ENCODE data around the gene LYSET. TPM values are rescaled to one million over a fixed set of nuclear protein-coding genes. Genes with fewer than 3 reads are reported as not detected.

The LYSET gene
- polyA plus RNA-seq, 2 of the 4 experiments (the other 2 are of a cell fraction) = 29.9 to 37.0 TPM

DNA sequence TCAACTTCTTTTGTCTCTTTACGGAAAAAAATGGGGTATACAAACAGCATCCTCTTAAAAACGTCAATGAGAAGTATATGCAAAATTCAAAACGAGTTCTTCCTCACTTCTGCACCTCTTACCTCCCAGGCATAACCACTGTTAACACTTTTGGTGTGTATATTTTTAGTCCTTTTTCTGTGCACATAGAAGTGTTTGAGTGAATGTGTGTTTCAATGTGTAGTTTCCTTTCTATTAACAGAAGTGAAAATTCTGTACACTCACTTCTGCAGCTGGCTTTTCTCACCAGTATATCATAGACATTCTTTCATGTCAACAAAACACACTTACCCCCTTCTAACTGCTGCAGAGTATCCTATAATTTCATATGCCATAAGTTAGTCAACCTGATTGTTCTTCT is 27.3 kb downstream of the LYSET start:
- CTCF ChIA-PET = interaction anchor here (0.8 to 1.4 kb wide), 2 partner anchors 28 to 99 kb away, joined by 3 read pairs; partner anchors contain the start of genes LYSET and MOAP1

DNA sequence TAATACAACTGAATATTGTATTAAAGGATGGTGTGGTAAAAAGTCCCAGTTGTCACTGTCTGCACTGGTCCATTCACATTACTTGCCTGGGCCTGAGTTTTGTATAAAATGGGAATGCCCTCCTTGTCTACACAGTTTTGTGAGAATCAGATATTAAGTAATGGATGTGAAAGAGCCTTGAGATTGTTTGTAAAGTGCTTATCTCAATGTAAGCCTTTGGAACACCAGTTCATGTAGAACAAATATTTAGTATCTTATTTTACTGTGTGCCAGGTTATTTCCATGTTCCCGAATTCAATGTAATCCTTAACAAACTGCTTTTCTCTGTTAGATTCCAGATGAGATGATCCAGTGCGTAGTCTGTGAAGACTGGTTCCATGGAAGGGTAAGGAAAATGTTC is 29.5 kb downstream of the LYSET start:
- no peak overlapping the region for H3K4me3 ChIP-seq
- no peaks in the 10 kb centered on the region for H3K9me3 ChIP-seq
- 88% methylated on average over 2 of the region's 2 CpGs for WGBS (ENCODE audit: missing lambda C conversion rate)
- ATAC-seq (no peak), FAIRE-seq (no peak), DNase-seq (ENCODE audit: low read depth in 1 of 2, low spot score in 1 of 2) (no peak)
- ChIA-PET CTCF (no interaction called here), POLR2A (no interaction called here)
- H3K27ac ChIP-seq = no peak overlapping the region
- H3K4me1 ChIP-seq = no peaks in the 10 kb centered on the region
- no peak overlapping the region for H3K4me2 ChIP-seq
- TF ChIP-seq, protein P1, sequence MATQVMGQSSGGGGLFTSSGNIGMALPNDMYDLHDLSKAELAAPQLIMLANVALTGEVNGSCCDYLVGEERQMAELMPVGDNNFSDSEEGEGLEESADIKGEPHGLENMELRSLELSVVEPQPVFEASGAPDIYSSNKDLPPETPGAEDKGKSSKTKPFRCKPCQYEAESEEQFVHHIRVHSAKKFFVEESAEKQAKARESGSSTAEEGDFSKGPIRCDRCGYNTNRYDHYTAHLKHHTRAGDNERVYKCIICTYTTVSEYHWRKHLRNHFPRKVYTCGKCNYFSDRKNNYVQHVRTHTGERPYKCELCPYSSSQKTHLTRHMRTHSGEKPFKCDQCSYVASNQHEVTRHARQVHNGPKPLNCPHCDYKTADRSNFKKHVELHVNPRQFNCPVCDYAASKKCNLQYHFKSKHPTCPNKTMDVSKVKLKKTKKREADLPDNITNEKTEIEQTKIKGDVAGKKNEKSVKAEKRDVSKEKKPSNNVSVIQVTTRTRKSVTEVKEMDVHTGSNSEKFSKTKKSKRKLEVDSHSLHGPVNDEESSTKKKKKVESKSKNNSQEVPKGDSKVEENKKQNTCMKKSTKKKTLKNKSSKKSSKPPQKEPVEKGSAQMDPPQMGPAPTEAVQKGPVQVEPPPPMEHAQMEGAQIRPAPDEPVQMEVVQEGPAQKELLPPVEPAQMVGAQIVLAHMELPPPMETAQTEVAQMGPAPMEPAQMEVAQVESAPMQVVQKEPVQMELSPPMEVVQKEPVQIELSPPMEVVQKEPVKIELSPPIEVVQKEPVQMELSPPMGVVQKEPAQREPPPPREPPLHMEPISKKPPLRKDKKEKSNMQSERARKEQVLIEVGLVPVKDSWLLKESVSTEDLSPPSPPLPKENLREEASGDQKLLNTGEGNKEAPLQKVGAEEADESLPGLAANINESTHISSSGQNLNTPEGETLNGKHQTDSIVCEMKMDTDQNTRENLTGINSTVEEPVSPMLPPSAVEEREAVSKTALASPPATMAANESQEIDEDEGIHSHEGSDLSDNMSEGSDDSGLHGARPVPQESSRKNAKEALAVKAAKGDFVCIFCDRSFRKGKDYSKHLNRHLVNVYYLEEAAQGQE (IDR thresholded peaks at IDR 0.05) = no peak
- TF ChIP-seq JUNB (IDR thresholded peaks at IDR 0.05) = no peak
- TF ChIP-seq ZNF302 (CRISPR knock-in tag; IDR thresholded peaks at IDR 0.05) = no peak
- no peak for TF ChIP-seq FOXS1 (CRISPR knock-in tag; IDR thresholded peaks at IDR 0.05)
- TF ChIP-seq HEYL (CRISPR knock-in tag; IDR thresholded peaks at IDR 0.05) = no peak
- TF ChIP-seq, protein P2, sequence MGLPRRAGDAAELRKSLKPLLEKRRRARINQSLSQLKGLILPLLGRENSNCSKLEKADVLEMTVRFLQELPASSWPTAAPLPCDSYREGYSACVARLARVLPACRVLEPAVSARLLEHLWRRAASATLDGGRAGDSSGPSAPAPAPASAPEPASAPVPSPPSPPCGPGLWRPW (IDR thresholded peaks at IDR 0.05) = no peak
- no peak for TF ChIP-seq CHD2 (IDR thresholded peaks at IDR 0.05; ENCODE audit: low read length, partially characterized antibody)
- no peak for TF ChIP-seq JUN (IDR thresholded peaks at IDR 0.05)
- TF ChIP-seq RCOR1 (IDR thresholded peaks at IDR 0.05; ENCODE audit: low read depth, low read length) = no peak
- no peak for TF ChIP-seq HDAC2 (IDR thresholded peaks at IDR 0.05)
- no peak for TF ChIP-seq BHLHE40 (IDR thresholded peaks at IDR 0.05; ENCODE audit: low read depth, low read length)
- no peak for TF ChIP-seq EHMT2 (IDR thresholded peaks at IDR 0.05; ENCODE audit: low read depth)
- no peak for TF ChIP-seq CBX8 (IDR thresholded peaks at IDR 0.05)

More for the DNA sequence above, 27.3 kb downstream of the LYSET start:
- no peak for DNase-seq (ENCODE audit: low read depth in 1 of 2, low spot score in 1 of 2)
- no peak for FAIRE-seq
- Histone ChIP-seq H3K4me3 (no peak overlapping the region), H3K4me2 (no peak overlapping the region), H3K27ac (no peak overlapping the region), H3K9me3 (no peaks in the 10 kb centered on the region), H3K4me1 (peaks cover 16% of the 10 kb centered on the region)
- no peak for ATAC-seq
- 74% methylated on average over 3 of the region's 3 CpGs for WGBS (ENCODE audit: missing lambda C conversion rate)
- POLR2A ChIA-PET = no interaction called here
- no peak for TF ChIP-seq JUN (IDR thresholded peaks at IDR 0.05)
- no peak for TF ChIP-seq TP53 (CRISPR knock-in tag; IDR thresholded peaks at IDR 0.05)
- TF ChIP-seq ESRRA (IDR thresholded peaks at IDR 0.05; ENCODE audit: borderline replicate concordance, low read length) = no peak
- TF ChIP-seq, protein P3, sequence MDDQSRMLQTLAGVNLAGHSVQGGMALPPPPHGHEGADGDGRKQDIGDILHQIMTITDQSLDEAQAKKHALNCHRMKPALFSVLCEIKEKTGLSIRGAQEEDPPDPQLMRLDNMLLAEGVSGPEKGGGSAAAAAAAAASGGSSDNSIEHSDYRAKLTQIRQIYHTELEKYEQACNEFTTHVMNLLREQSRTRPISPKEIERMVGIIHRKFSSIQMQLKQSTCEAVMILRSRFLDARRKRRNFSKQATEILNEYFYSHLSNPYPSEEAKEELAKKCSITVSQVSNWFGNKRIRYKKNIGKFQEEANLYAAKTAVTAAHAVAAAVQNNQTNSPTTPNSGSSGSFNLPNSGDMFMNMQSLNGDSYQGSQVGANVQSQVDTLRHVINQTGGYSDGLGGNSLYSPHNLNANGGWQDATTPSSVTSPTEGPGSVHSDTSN (IDR thresholded peaks at IDR 0.05) = no peak
- TF ChIP-seq KDM5A (IDR thresholded peaks at IDR 0.05) = no peak
- TF ChIP-seq, protein P1 (IDR thresholded peaks at IDR 0.05) = no peak
- TF ChIP-seq CBX8 (IDR thresholded peaks at IDR 0.05) = no peak
- no peak for TF ChIP-seq PHF8 (IDR thresholded peaks at IDR 0.05; ENCODE audit: borderline replicate concordance, low read depth)
- TF ChIP-seq FOSL2 (IDR thresholded peaks at IDR 0.05) = no peak
- TF ChIP-seq FOSL2 (CRISPR knock-in tag; IDR thresholded peaks at IDR 0.05) = no peak
- no peak for TF ChIP-seq ZNF302 (CRISPR knock-in tag; IDR thresholded peaks at IDR 0.05)
- TF ChIP-seq MAFK (IDR thresholded peaks at IDR 0.05; ENCODE audit: partially characterized antibody) = no peak
- TF ChIP-seq, protein P4, sequence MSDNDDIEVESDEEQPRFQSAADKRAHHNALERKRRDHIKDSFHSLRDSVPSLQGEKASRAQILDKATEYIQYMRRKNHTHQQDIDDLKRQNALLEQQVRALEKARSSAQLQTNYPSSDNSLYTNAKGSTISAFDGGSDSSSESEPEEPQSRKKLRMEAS (IDR thresholded peaks at IDR 0.05) = no peak
- no peak for TF ChIP-seq CHD2 (IDR thresholded peaks at IDR 0.05; ENCODE audit: low read length, partially characterized antibody)
- TF ChIP-seq, protein P5, sequence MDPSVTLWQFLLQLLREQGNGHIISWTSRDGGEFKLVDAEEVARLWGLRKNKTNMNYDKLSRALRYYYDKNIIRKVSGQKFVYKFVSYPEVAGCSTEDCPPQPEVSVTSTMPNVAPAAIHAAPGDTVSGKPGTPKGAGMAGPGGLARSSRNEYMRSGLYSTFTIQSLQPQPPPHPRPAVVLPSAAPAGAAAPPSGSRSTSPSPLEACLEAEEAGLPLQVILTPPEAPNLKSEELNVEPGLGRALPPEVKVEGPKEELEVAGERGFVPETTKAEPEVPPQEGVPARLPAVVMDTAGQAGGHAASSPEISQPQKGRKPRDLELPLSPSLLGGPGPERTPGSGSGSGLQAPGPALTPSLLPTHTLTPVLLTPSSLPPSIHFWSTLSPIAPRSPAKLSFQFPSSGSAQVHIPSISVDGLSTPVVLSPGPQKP (IDR thresholded peaks at IDR 0.05; ENCODE audit: low read depth, low read length) = no peak
- no peak for TF ChIP-seq NPAS2 (CRISPR knock-in tag; IDR thresholded peaks at IDR 0.05; ENCODE audit: borderline replicate concordance)
- no peak for TF ChIP-seq GATA3 (IDR thresholded peaks at IDR 0.05; ENCODE audit: borderline replicate concordance)
- TF ChIP-seq, protein P6, sequence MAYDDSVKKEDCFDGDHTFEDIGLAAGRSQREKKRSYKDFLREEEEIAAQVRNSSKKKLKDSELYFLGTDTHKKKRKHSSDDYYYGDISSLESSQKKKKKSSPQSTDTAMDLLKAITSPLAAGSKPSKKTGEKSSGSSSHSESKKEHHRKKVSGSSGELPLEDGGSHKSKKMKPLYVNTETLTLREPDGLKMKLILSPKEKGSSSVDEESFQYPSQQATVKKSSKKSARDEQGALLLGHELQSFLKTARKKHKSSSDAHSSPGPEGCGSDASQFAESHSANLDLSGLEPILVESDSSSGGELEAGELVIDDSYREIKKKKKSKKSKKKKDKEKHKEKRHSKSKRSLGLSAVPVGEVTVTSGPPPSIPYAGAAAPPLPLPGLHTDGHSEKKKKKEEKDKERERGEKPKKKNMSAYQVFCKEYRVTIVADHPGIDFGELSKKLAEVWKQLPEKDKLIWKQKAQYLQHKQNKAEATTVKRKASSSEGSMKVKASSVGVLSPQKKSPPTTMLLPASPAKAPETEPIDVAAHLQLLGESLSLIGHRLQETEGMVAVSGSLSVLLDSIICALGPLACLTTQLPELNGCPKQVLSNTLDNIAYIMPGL (CRISPR knock-in tag; IDR thresholded peaks at IDR 0.05; ENCODE audit: borderline replicate concordance) = no peak
- TF ChIP-seq CEBPB (IDR thresholded peaks at IDR 0.05) = no peak
